A673 (cell line): Measurements from ENCODE around the gene AATK.

ENCODE experiments used
- CTCF ChIP-seq: fragments of 300-800, 200-600 bp; sonication (generic); conservative IDR thresholded peaks from 2 replicates; pipeline ENCODE4 v1.5.1; 2017; ENCODE audit warnings: low read depth, mild to moderate bottlenecking, antibody characterized with exemption, low read length, moderate library complexity, mixed read lengths
- EZH2 ChIP-seq: fragments of 200-600 bp; sonication (generic); IDR thresholded peaks from 2 replicates; pipeline ENCODE4 v1.6.1; 2017; ENCODE audit warnings: borderline replicate concordance, low read depth, mild to moderate bottlenecking, mixed read lengths, antibody characterized with exemption, low read length; ENCODE audit not compliant: poor library complexity, severe bottlenecking

- TF ChIP-seq CTCF (0 out of 2 replicates have a peak, but pooled peaks have one; percentile 17), EZH2 (no peak)
Measured at GRCh38 chr17:81189670-81190530, 23.9 kb upstream of the AATK start.
